Epithelial cell of umbilical artery (primary cell): ENCODE data around the gene CD180. TPM values are rescaled to one million over a fixed set of nuclear protein-coding genes. Genes with fewer than 3 reads are reported as not detected.

Source experiments
- total RNA-seq: library from RNA; depleted of rRNA; stranded (reverse); fragments of >200 nt; gene quantifications from 2 replicates; pipeline ENCODE4 v1.2.3, GENCODE V29; 2014

The CD180 gene
- total RNA-seq = not detected in 2 replicates

GRCh38 chr5:67196537-67197059 is at the start of gene CD180:
CD180 (minus strand) TSS chr5:67196799; CDS start chr5:67196641, 158 bp downstream.

